GM12892 (cell line): ENCODE measurements around the gene NADK2.

Experiments used
- POLR2A ChIP-seq: IDR thresholded peaks from 2 replicates; pipeline ENCODE4 v1.6.1; 2011; ENCODE audit warnings: low read depth, low read length, control low read depth
- POLR2AphosphoS5 ChIP-seq: IDR thresholded peaks from 2 replicates; pipeline ENCODE4 v1.6.1; 2011; ENCODE audit warnings: low read depth, low read length, control low read depth

DNA sequence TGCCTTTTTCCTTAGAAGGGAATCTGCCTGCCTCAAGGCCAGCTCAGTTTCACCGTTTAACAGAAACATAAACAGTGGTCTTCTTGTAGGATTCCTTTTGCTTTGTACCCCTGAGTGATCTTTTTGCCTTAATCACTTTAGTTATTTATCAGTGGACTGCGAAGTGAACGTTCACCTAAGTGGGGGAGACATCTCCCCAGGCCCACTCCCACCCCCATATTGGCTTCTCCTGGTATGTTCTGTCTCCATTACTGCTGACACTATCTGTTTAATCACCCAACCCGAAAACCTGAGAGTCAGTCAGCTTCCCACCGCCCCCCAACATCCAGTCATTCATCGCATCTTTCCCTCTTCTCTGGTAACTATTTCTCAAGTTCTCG, 88.4 kb downstream of the NADK2 start:
- TF ChIP-seq POLR2A (no peak), POLR2AphosphoS5 (no peak)
